Left colon (tissue), 2 donors: ENCODE results near the gene TRIM10. TPM values are rescaled to one million over a fixed set of nuclear protein-coding genes. Genes with fewer than 3 reads are reported as not detected.

Experiments
- ATAC-seq: fragments of 200-7000 bp; cut with Tn5 transposase; one replicate; pipeline ENCODE4 v1.9.1; 2020; ENCODE audit warnings: mild to moderate bottlenecking, moderate library complexity
- DNase-seq, 2 donors: peaks; one replicate each; pipeline ENCODE4 v3.0.0-alpha.2; 2020
- intact Hi-C, 2 donors: fragments of 100-400 bp; cut with DNase I in 1 of 2; cut with micrococcal nuclease in 1 of 2; formaldehyde crosslinking; loops; one replicate each; pipeline versions ENCODE4 v1.11.2 to v1.14.0; 2022; cut with DNase I, micrococcal nuclease
- long read RNA-seq: library from polyadenylated mRNA; unstranded; transcript quantifications from one replicate; pipeline ENCODE4 v2.0.0, GENCODE V29; 2021
- total RNA-seq, 2 donors: library from RNA; stranded (reverse); fragmentation: NEBNext Ultra II Directional; extraction: Animal tissue kit (Norgen Biotek cat#: 25700); gene quantifications; one replicate each; pipeline ENCODE4 v1.2.1, GENCODE V29; 2021
- donor health status: DM: no; HTN: no; CAD: no.
- donor health status: DM: yes; HTN: yes; CAD: no.

Gene TRIM10
- total RNA-seq: 1 to 10 TPM; 5.6 to 6.3 TPM
- long read RNA-seq, partial matches to known transcripts: 2 of 9 reads
- long read RNA-seq, other reads (novel, unspliced or antisense): 2 of 9 reads

GRCh38 chr6:30160785-30161531, at the start of gene TRIM10:
TRIM10 (minus strand) TSS chr6:30161211; CDS start chr6:30160858, 353 bp downstream.
- intact Hi-C loops: no loop called here
- ATAC-seq: no peak
- DNase-seq: no peak

- ATAC-seq (peak; percentile 66), DNase-seq (peak in 1 of 2 donors; percentile 32)
- intact Hi-C loops: no loop called here
Measured at GRCh38 chr6:30207619-30208295, 46.7 kb upstream of the TRIM10 start.

- peak; percentile 73 for ATAC-seq
- DNase-seq: peak in 1 of 2 donors; percentile 37
- intact Hi-C loops: no loop called here
Measured at GRCh38 chr6:30206799-30207618, 46.0 kb upstream of the TRIM10 start.

- intact Hi-C loops: no loop called here
- no peak for ATAC-seq
Measured at GRCh38 chr6:30206152-30206551, 45.1 kb upstream of the TRIM10 start.

GRCh38 chr6:30204116-30204515, 43.1 kb upstream of the TRIM10 start:
- ATAC-seq (no peak), DNase-seq (no peak)
- intact Hi-C loops: no loop called here

More at GRCh38 chr6:30206152-30206551, 45.1 kb upstream of the TRIM10 start:
- no peak for DNase-seq

- ATAC-seq (no peak), DNase-seq (no peak)
- intact Hi-C loops: no loop called here
Measured at GRCh38 chr6:30202366-30202765, 41.4 kb upstream of the TRIM10 start.

GRCh38 chr6:30200551-30201281, 39.7 kb upstream of the TRIM10 start:
- no peak for DNase-seq
- intact Hi-C loops: no loop called here

GRCh38 chr6:30198166-30199084, 37.4 kb upstream of the TRIM10 start:
- DNase-seq (no peak), ATAC-seq (no peak)
- intact Hi-C loops: no loop called here

More at GRCh38 chr6:30200551-30201281, 39.7 kb upstream of the TRIM10 start:
- no peak for ATAC-seq

- DNase-seq (no peak), ATAC-seq (no peak)
- intact Hi-C loops: no loop called here
Measured at GRCh38 chr6:30196376-30196775, 35.4 kb upstream of the TRIM10 start.

GRCh38 chr6:30195951-30196350, 34.9 kb upstream of the TRIM10 start:
- ATAC-seq: no peak
- no peak for DNase-seq
- intact Hi-C loops: no loop called here

GRCh38 chr6:30194797-30195690, 34.0 kb upstream of the TRIM10 start:
- intact Hi-C loops: no loop called here
- no peak for DNase-seq
- no peak for ATAC-seq

- intact Hi-C loops: no loop called here
- ATAC-seq (no peak), DNase-seq (no peak)
Measured at GRCh38 chr6:30192076-30192475, 31.1 kb upstream of the TRIM10 start.

- intact Hi-C loops: no loop called here
- ATAC-seq (no peak), DNase-seq (no peak)
Measured at GRCh38 chr6:30188541-30188940, 27.5 kb upstream of the TRIM10 start.

- DNase-seq: no peak
- intact Hi-C loops: no loop called here
Measured at GRCh38 chr6:30185846-30186484, 25.0 kb upstream of the TRIM10 start.

GRCh38 chr6:30184417-30185031, 23.5 kb upstream of the TRIM10 start:
- no peak for DNase-seq
- intact Hi-C loops: no loop called here
- peak; percentile 18 for ATAC-seq

More at GRCh38 chr6:30185846-30186484, 25.0 kb upstream of the TRIM10 start:
- ATAC-seq: peak; percentile 9

- no peak for ATAC-seq
- no peak for DNase-seq
- intact Hi-C loops: no loop called here
Measured at GRCh38 chr6:30180145-30180544, 19.1 kb upstream of the TRIM10 start.
